Endothelial cell of umbilical vein (primary cell): ENCODE measurements around the gene TPRA1. TPM values are rescaled to one million over a fixed set of nuclear protein-coding genes. Genes with fewer than 3 reads are reported as not detected.

Experiments used
- BruUV-seq: library from RNA; stranded (reverse); fragments of 400-500 nt; replicated peaks from 2 replicates; lab custom pipeline; 2021; lab: Mats Ljungman, UMichigan
- CTCF ChIA-PET: fragments of 300-600, 350-600 bp; sonication (Branson Sonifier 250); formaldehyde crosslinking; loops from one replicate; lab custom pipeline; 2021; ENCODE audit warnings: antibody characterized with exemption, inconsistent platforms; lab: Charles Lee
- POLR2A ChIA-PET: fragments of 300-600, 350-600 bp; sonication (Branson Sonifier 250); formaldehyde crosslinking; loops from one replicate; lab custom pipeline; 2021; ENCODE audit warnings: antibody characterized with exemption, inconsistent platforms; lab: Charles Lee
- DNase-seq: peaks from one replicate; pipeline ENCODE4 v3.0.0-alpha.2; 2011; ENCODE audit warnings: low read depth, low spot score
- FAIRE-seq: peaks from 2 replicates; lab custom pipeline; 2011; peaks lifted over from hg19 to GRCh38; lab: Jason Lieb, UNC
- H2AFZ ChIP-seq: 2 replicates; pipeline ENCODE4 v1.6.0; 2012; ENCODE audit warnings: low read depth, low read length, control low read depth, inconsistent platforms
- H3K27ac ChIP-seq: 2 replicates; pipeline ENCODE4 v1.5.1; 2011; ENCODE audit warnings: low read depth, mild to moderate bottlenecking, control low read depth, low read length, moderate library complexity; ENCODE audit not compliant: insufficient read depth
- H3K27me3 ChIP-seq, 2 experiments: 2 replicates each; pipeline versions ENCODE4 v1.6.0 to v1.6.1; 2011; ENCODE audit warnings: low read length in 2 of 2, mixed read lengths in 1 of 2; ENCODE audit not compliant: control insufficient read depth in 2 of 2, insufficient read depth in 2 of 2
- H3K36me3 ChIP-seq, 2 experiments: 2 replicates in 1 of 2; 3 replicates in 1 of 2; pipeline ENCODE4 v1.5.1; 2011; ENCODE audit warnings: low read length in 2 of 2, mild to moderate bottlenecking in 1 of 2, moderate library complexity in 1 of 2; ENCODE audit not compliant: control insufficient read depth in 2 of 2, insufficient read depth in 2 of 2; ENCODE audit errors: extremely low read depth in 1 of 2
- H3K4me1 ChIP-seq: 3 replicates; pipeline ENCODE4 v1.5.1; 2011; ENCODE audit warnings: mild to moderate bottlenecking, low read length; ENCODE audit not compliant: control insufficient read depth, insufficient read depth; ENCODE audit errors: extremely low read depth
- H3K4me2 ChIP-seq: 2 replicates; pipeline ENCODE4 v1.6.1; 2011; ENCODE audit warnings: low read length, control low read depth, mixed read lengths; ENCODE audit not compliant: insufficient read depth
- H3K4me3 ChIP-seq, 3 experiments: fragments of 200-600 bp in 1 of 3; sonication (generic), shearing (Covaris generic) in 1 of 3; replicated peaks in 1 of 3; 2 replicates each; pipeline ENCODE4 v1.5.1; 2011 to 2016; ENCODE audit warnings: control low read depth in 3 of 3, low read length in 3 of 3, mild to moderate bottlenecking in 2 of 3, inconsistent platforms in 1 of 3, low read depth in 1 of 3, moderate library complexity in 1 of 3; ENCODE audit not compliant: insufficient read depth in 1 of 3
- H3K79me2 ChIP-seq: 2 replicates; pipeline ENCODE4 v1.6.0; 2012; ENCODE audit warnings: low read length, inconsistent platforms; ENCODE audit not compliant: control insufficient read depth, insufficient read depth
- H3K9ac ChIP-seq: replicated peaks from 2 replicates; pipeline ENCODE3; 2011; ENCODE audit warnings: low read length, control low read depth; ENCODE audit not compliant: insufficient read depth; ENCODE audit errors: extremely low read depth
- H3K9me1 ChIP-seq: replicated peaks from 3 replicates; pipeline ENCODE4 v1.6.0; 2011; ENCODE audit warnings: mild to moderate bottlenecking, low read length; ENCODE audit not compliant: control insufficient read depth, insufficient read depth; ENCODE audit errors: extremely low read depth
- H3K9me3 ChIP-seq: replicated peaks from 2 replicates; pipeline ENCODE4 v1.5.1; 2012; ENCODE audit warnings: low read length, inconsistent platforms; ENCODE audit not compliant: control insufficient read depth, insufficient read depth
- H4K20me1 ChIP-seq: replicated peaks from 2 replicates; pipeline ENCODE3; 2011; ENCODE audit warnings: mild to moderate bottlenecking, low read length; ENCODE audit not compliant: control insufficient read depth, insufficient read depth; ENCODE audit errors: extremely low read depth
- CTCF ChIP-seq, 2 donors: IDR thresholded peaks; 1 replicate in 1 of 2; 2 replicates in 1 of 2; pipeline ENCODE4 v1.5.1; 2011; ENCODE audit warnings: low read length in 2 of 2, mild to moderate bottlenecking in 2 of 2, moderate library complexity in 2 of 2, control low read depth in 1 of 2, inconsistent platforms in 1 of 2, low read depth in 1 of 2; ENCODE audit not compliant: insufficient read depth in 1 of 2; ENCODE audit errors: extremely low read depth in 1 of 2
- EZH2 ChIP-seq: IDR thresholded peaks from 2 replicates; pipeline ENCODE4 v1.6.1; 2012; ENCODE audit warnings: borderline replicate concordance, low read depth, mild to moderate bottlenecking, moderate library complexity, low read length, inconsistent platforms; ENCODE audit not compliant: severe bottlenecking
- GATA2 ChIP-seq: IDR thresholded peaks from 2 replicates; pipeline ENCODE4 v1.7.0; 2011; ENCODE audit warnings: low read depth, mild to moderate bottlenecking, moderate library complexity, mixed read lengths, low read length; ENCODE audit not compliant: insufficient read length, insufficient read depth
- JUN ChIP-seq: IDR thresholded peaks from 2 replicates; pipeline ENCODE4 v1.6.1; 2011; ENCODE audit warnings: borderline replicate concordance, low read depth; ENCODE audit not compliant: insufficient read length, insufficient read depth
- POLR2A ChIP-seq: IDR thresholded peaks from 2 replicates; pipeline ENCODE4 v1.6.1; 2012; ENCODE audit warnings: low read depth, mild to moderate bottlenecking, control low read depth, low read length
- POLR2AphosphoS5 ChIP-seq: IDR thresholded peaks from 2 replicates; pipeline ENCODE4 v1.6.1; 2012; ENCODE audit warnings: low read depth, mild to moderate bottlenecking, control low read depth, low read length, moderate library complexity; ENCODE audit not compliant: insufficient read depth
- dilution Hi-C: fragments of 300-500 bp; cut with MboI; formaldehyde crosslinking; loops from one replicate; pipeline ENCODE4 v1.15.0; 2019; ENCODE audit warnings: low sequenced_read_pairs; ENCODE audit not compliant: extremely low pct_ligation_motif_present
- intact Hi-C: fragments of 100-400 bp; cut with micrococcal nuclease; formaldehyde crosslinking; loops from one replicate; pipeline ENCODE4 v1.10.0; 2022
- polyA plus RNA-seq, 4 experiments: library from polyadenylated mRNA; depleted of rRNA in 3 of 4; stranded (reverse) in 3 of 4; unstranded in 1 of 4; fragments of >200 nt; gene quantifications; 2 replicates each; pipeline versions ENCODE4 v1.2.1 to v1.2.3, GENCODE V29; 2011 to 2012; ENCODE audit warnings: missing spikeins in 1 of 4
- total RNA-seq: library from RNA; stranded (reverse); gene quantifications from 2 replicates; pipeline ENCODE4 v1.2.3, GENCODE V29; 2021
- TF ChIP-seq, protein P1 (sequence below): IDR thresholded peaks from 2 replicates; pipeline ENCODE4 v1.6.1; 2011; ENCODE audit not compliant: insufficient read depth, insufficient read length

TPRA1 gene
- total and polyA plus RNA-seq, 2 donors (not counting 3 experiments of a cell fraction or from before 2014, with no cell fraction given): 34.3 to 58.0 TPM

GRCh38 chr3:127532561-127533203 is 57.9 kb downstream of the TPRA1 start:
- ChIA-PET CTCF (no interaction called here), POLR2A (no interaction called here)
- Histone ChIP-seq H3K36me3 (no peaks in the 10 kb centered on the region), H3K79me2 (no peaks in the 10 kb centered on the region), H3K27me3 (no peaks in the 10 kb centered on the region), H3K9ac (no peak overlapping the region), H3K27ac (no peak overlapping the region), H3K4me3 (no peak overlapping the region), H3K4me2 (no peak overlapping the region), H3K4me1 (no peaks in the 10 kb centered on the region), H4K20me1 (no peaks in the 10 kb centered on the region), H2AFZ (no peak overlapping the region), H3K9me1 (no peaks in the 10 kb centered on the region), H3K9me3 (no peaks in the 10 kb centered on the region)
- DNase-seq (no peak), FAIRE-seq (no peak)
- no TSS peak for BruUV-seq
- TF ChIP-seq POLR2A (no peak), GATA2 (no peak), POLR2AphosphoS5 (no peak), JUN (no peak), CTCF (IDR thresholded peaks at IDR 0.05; ENCODE audit: extremely low read depth in 1 of 2, insufficient read depth in 1 of 2, low read depth in 1 of 2, low read length in 2 of 2) (no peak), EZH2 (no peak)
- TF ChIP-seq, protein P1, sequence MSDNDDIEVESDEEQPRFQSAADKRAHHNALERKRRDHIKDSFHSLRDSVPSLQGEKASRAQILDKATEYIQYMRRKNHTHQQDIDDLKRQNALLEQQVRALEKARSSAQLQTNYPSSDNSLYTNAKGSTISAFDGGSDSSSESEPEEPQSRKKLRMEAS: no peak
- intact Hi-C loops (no loop called here), dilution Hi-C loops (no loop called here)
